Measurements from ENCODE around the gene RILPL2. TPM values are rescaled to one million over a fixed set of nuclear protein-coding genes. Genes with fewer than 3 reads are reported as not detected.
"Not testable (repeated sequence)": the region's sequence is repeated elsewhere in the genome, so short reads cannot be mapped to it uniquely, and the experiment has no call there.

The RILPL2 gene
- total and polyA plus RNA-seq, 4 donors: 1.8 to 2.1 (median 2.0) TPM

- DNase-seq (ENCODE audit: low spot score): no peak
- Histone ChIP-seq H3K9me3 (ENCODE audit: control insufficient read depth in 4 of 4, low read length in 3 of 4) (no peaks in the 10 kb centered on the region), H3K4me1 (ENCODE audit: control insufficient read depth in 4 of 4, insufficient read depth in 4 of 4, low read length in 3 of 4) (peaks cover 0 to 6% (median 2%) of the 10 kb centered on the region in 4 donors), H3K27ac (ENCODE audit: low read depth in 1 of 2, low read length in 2 of 2) (no peak overlapping the region), H3K27me3 (ENCODE audit: control insufficient read depth in 4 of 4, insufficient read depth in 4 of 4, low read length in 3 of 4) (no peaks in the 10 kb centered on the region), H3K9ac (ENCODE audit: low read depth in 1 of 2, low read length in 2 of 2) (no peak overlapping the region), H3K36me3 (ENCODE audit: control insufficient read depth in 4 of 4, insufficient read depth in 3 of 4, low read depth in 1 of 4, low read length in 3 of 4) (no peaks in the 10 kb centered on the region), H3K4me3 (ENCODE audit: low read depth in 1 of 3, low read length in 3 of 3) (no peak overlapping the region)
- WGBS: 96% methylated on average over 5 of the region's 5 CpGs
- TF ChIP-seq JUND (IDR thresholded peaks at IDR 0.05) (no peak), REST (IDR thresholded peaks at IDR 0.05) (no peak), YY1 (IDR thresholded peaks at IDR 0.05) (no peak), TAF1 (conservative IDR thresholded peaks at IDR 0.05) (no peak), FOXA2 (IDR thresholded peaks at IDR 0.05) (no peak), HNF4A (conservative IDR thresholded peaks at IDR 0.05) (no peak), RAD21 (IDR thresholded peaks at IDR 0.05) (no peak), HNF4G (IDR thresholded peaks at IDR 0.05) (no peak), NR2F2 (IDR thresholded peaks at IDR 0.05) (no peak), RXRA (IDR thresholded peaks at IDR 0.05) (no peak), ATF3 (IDR thresholded peaks at IDR 0.05) (no peak), CTCF (IDR thresholded peaks at IDR 0.05; ENCODE audit: low read depth, low read length, missing input control) (no peak), GABPA (IDR thresholded peaks at IDR 0.05 in 1 of 2, conservative IDR thresholded peaks at IDR 0.05 in 1 of 2) (no peak), EGR1 (IDR thresholded peaks at IDR 0.05; ENCODE audit: low read depth in 2 of 2) (no peak), FOXA1 (IDR thresholded peaks at IDR 0.05) (no peak), ZBTB33 (IDR thresholded peaks at IDR 0.05) (no peak), SP1 (IDR thresholded peaks at IDR 0.05) (no peak), MAX (IDR thresholded peaks at IDR 0.05) (no peak)
Observed at GRCh38 chr12:123369229-123369628, 67.3 kb downstream of the RILPL2 start.

- H3K27me3 ChIP-seq (ENCODE audit: control insufficient read depth in 4 of 4, insufficient read depth in 4 of 4, low read length in 3 of 4); H3K27ac ChIP-seq (ENCODE audit: low read depth in 1 of 2, low read length in 2 of 2); H3K4me3 ChIP-seq (ENCODE audit: low read depth in 1 of 3, low read length in 3 of 3); H3K9me3 ChIP-seq (ENCODE audit: control insufficient read depth in 4 of 4, low read length in 3 of 4); H3K9ac ChIP-seq (ENCODE audit: low read depth in 1 of 2, low read length in 2 of 2); H3K36me3 ChIP-seq (ENCODE audit: control insufficient read depth in 4 of 4, insufficient read depth in 3 of 4, low read depth in 1 of 4, low read length in 3 of 4); DNase-seq (ENCODE audit: low spot score): not testable (repeated sequence)
- H3K4me1 ChIP-seq (ENCODE audit: control insufficient read depth in 4 of 4, insufficient read depth in 4 of 4, low read length in 3 of 4): peaks cover 0 to 13% (median 2%) of the 10 kb centered on the region in 4 donors
- 96% methylated on average over 7 of the region's 7 CpGs for WGBS
Observed at GRCh38 chr12:123368431-123368830, 68.1 kb downstream of the RILPL2 start.
